Measurements from ENCODE around the gene LIMS1.
"Not testable (repeated sequence)": the region's sequence is repeated elsewhere in the genome, so short reads cannot be mapped to it uniquely, and the experiment has no call there.

Gene LIMS1

GRCh38 chr2:108533832-108534583 is at the start of gene LIMS1:
TSS of gene LIMS1 (plus strand) at chr2:108534470. CDS start at chr2:108534563, 93 bp downstream.
- DNase-seq (ENCODE audit: low read depth, low spot score) = peak; percentile 70

GRCh38 chr2:108485253-108485652 is 49.0 kb upstream of the LIMS1 start:
- DNase-seq (ENCODE audit: low read depth, low spot score) = no peak

GRCh38 chr2:108490506-108491122 is 43.7 kb upstream of the LIMS1 start:
- DNase-seq (ENCODE audit: low read depth, low spot score) = no peak

GRCh38 chr2:108491848-108492247 is 42.4 kb upstream of the LIMS1 start:
- DNase-seq (ENCODE audit: low read depth, low spot score) = no peak

GRCh38 chr2:108492364-108492763 is 41.9 kb upstream of the LIMS1 start:
- no peak for DNase-seq (ENCODE audit: low read depth, low spot score)

GRCh38 chr2:108496167-108496566 is 38.1 kb upstream of the LIMS1 start:
- DNase-seq (ENCODE audit: low read depth, low spot score) = not testable (repeated sequence)

- not testable (repeated sequence) for DNase-seq (ENCODE audit: low read depth, low spot score)
These were observed 26.6 kb upstream of the LIMS1 start for GRCh38 chr2:108507620-108508019.

- DNase-seq (ENCODE audit: low read depth, low spot score) = not testable (repeated sequence)
These were observed 21.8 kb upstream of the LIMS1 start for GRCh38 chr2:108512431-108512830.

- DNase-seq (ENCODE audit: low read depth, low spot score) = not testable (repeated sequence)
These were observed 19.8 kb upstream of the LIMS1 start for GRCh38 chr2:108514478-108514877.

GRCh38 chr2:108524688-108525087 is 9.6 kb upstream of the LIMS1 start:
- not testable (repeated sequence) for DNase-seq (ENCODE audit: low read depth, low spot score)

GRCh38 chr2:108525258-108525657 is 9.0 kb upstream of the LIMS1 start:
- DNase-seq (ENCODE audit: low read depth, low spot score) = not testable (repeated sequence)

- no peak for DNase-seq (ENCODE audit: low read depth, low spot score)
These were observed 2.6 kb upstream of the LIMS1 start for GRCh38 chr2:108531674-108532055.

GRCh38 chr2:108534584-108535356 is 500 bp downstream of the LIMS1 start:
- no peak for DNase-seq (ENCODE audit: low read depth, low spot score)

GRCh38 chr2:108535357-108535631 is 1.0 kb downstream of the LIMS1 start:
- DNase-seq (ENCODE audit: low read depth, low spot score) = no peak

- DNase-seq (ENCODE audit: low read depth, low spot score) = no peak
These were observed 2.0 kb downstream of the LIMS1 start for GRCh38 chr2:108536133-108536780.

- no peak for DNase-seq (ENCODE audit: low read depth, low spot score)
These were observed 2.6 kb downstream of the LIMS1 start for GRCh38 chr2:108536911-108537310.

- no peak for DNase-seq (ENCODE audit: low read depth, low spot score)
These were observed 3.8 kb downstream of the LIMS1 start for GRCh38 chr2:108538000-108538625.

GRCh38 chr2:108541451-108541850 is 7.2 kb downstream of the LIMS1 start:
- no peak for DNase-seq (ENCODE audit: low read depth, low spot score)

GRCh38 chr2:108542071-108542470 is 7.8 kb downstream of the LIMS1 start:
- DNase-seq (ENCODE audit: low read depth, low spot score) = no peak

- no peak for DNase-seq (ENCODE audit: low read depth, low spot score)
These were observed 13.3 kb downstream of the LIMS1 start for GRCh38 chr2:108547606-108548005.

GRCh38 chr2:108548208-108549003 is 14.1 kb downstream of the LIMS1 start:
- no peak for DNase-seq (ENCODE audit: low read depth, low spot score)

Measured in activated naive CD8-positive, alpha-beta T cell treated with anti-CD3 and anti-CD28 coated beads, Interleukin-2, amount 50 U/mL, for 16 hours (primary cell).